Liver (tissue), 9 donors: ENCODE results near the gene MDC1. TPM values are rescaled to one million over a fixed set of nuclear protein-coding genes. Genes with fewer than 3 reads are reported as not detected.

Source experiments
- DNase-seq: peaks from one replicate; pipeline ENCODE4 v3.0.0-alpha.2; 2017; ENCODE audit warnings: low spot score
- H3K27ac ChIP-seq, 2 donors: one replicate each; pipeline ENCODE4 v1.7.0; 2013; ENCODE audit warnings: inconsistent platforms in 2 of 2, low read length in 2 of 2, control low read depth in 1 of 2, low read depth in 1 of 2, mild to moderate bottlenecking in 1 of 2
- H3K27me3 ChIP-seq, 4 donors: one replicate each; pipeline versions ENCODE4 v1.6.1 to v1.7.0; 2013; ENCODE audit warnings: low read length in 3 of 4, inconsistent platforms in 1 of 4, mild to moderate bottlenecking in 1 of 4, moderate library complexity in 1 of 4; ENCODE audit not compliant: control insufficient read depth in 4 of 4, insufficient read depth in 4 of 4
- H3K36me3 ChIP-seq, 4 donors: one replicate each; pipeline versions ENCODE4 v1.6.1 to v1.7.0; 2013; ENCODE audit warnings: low read length in 3 of 4, mild to moderate bottlenecking in 3 of 4, low read depth in 1 of 4, moderate library complexity in 1 of 4; ENCODE audit not compliant: control insufficient read depth in 4 of 4, insufficient read depth in 3 of 4
- H3K4me1 ChIP-seq, 4 donors: one replicate each; pipeline versions ENCODE4 v1.6.1 to v1.7.0; 2013; ENCODE audit warnings: low read length in 3 of 4, mild to moderate bottlenecking in 3 of 4, moderate library complexity in 1 of 4; ENCODE audit not compliant: control insufficient read depth in 4 of 4, insufficient read depth in 4 of 4
- H3K4me3 ChIP-seq, 3 donors: one replicate each; pipeline versions ENCODE4 v1.6.1 to v1.7.0; 2013; ENCODE audit warnings: low read length in 3 of 3, control low read depth in 1 of 3, low read depth in 1 of 3, mild to moderate bottlenecking in 1 of 3
- H3K9ac ChIP-seq, 2 donors: one replicate each; pipeline ENCODE4 v1.7.0; 2013; ENCODE audit warnings: low read length in 2 of 2, mild to moderate bottlenecking in 2 of 2, moderate library complexity in 2 of 2, control low read depth in 1 of 2, low read depth in 1 of 2
- H3K9me3 ChIP-seq, 4 donors: one replicate each; pipeline versions ENCODE4 v1.6.1 to v1.7.0; 2013; ENCODE audit warnings: low read length in 3 of 4; ENCODE audit not compliant: control insufficient read depth in 4 of 4
- ATF3 ChIP-seq: IDR thresholded peaks from 2 replicates; pipeline ENCODE4 v1.6.1; 2016; ENCODE audit warnings: antibody characterized with exemption
- EGR1 ChIP-seq, 2 donors: IDR thresholded peaks; 2 replicates each; pipeline ENCODE4 v1.6.1; 2016 to 2018; ENCODE audit warnings: antibody characterized with exemption in 2 of 2, low read depth in 2 of 2
- FOXA1 ChIP-seq: IDR thresholded peaks from 2 replicates; pipeline ENCODE4 v1.6.1; 2016; ENCODE audit warnings: antibody characterized with exemption
- FOXA2 ChIP-seq: IDR thresholded peaks from 2 replicates; pipeline ENCODE4 v1.6.1; 2016; ENCODE audit warnings: antibody characterized with exemption
- GABPA ChIP-seq, 2 donors: IDR thresholded peaks in 1 of 2; conservative IDR thresholded peaks in 1 of 2; 2 replicates each; pipeline ENCODE4 v1.6.1; 2016; ENCODE audit warnings: antibody characterized with exemption in 2 of 2, mild to moderate bottlenecking in 1 of 2, moderate library complexity in 1 of 2
- HNF4A ChIP-seq, 2 donors: conservative IDR thresholded peaks; 2 replicates each; pipeline ENCODE4 v1.6.1; 2016; ENCODE audit warnings: antibody characterized with exemption in 2 of 2, mild to moderate bottlenecking in 2 of 2
- HNF4G ChIP-seq: IDR thresholded peaks from 2 replicates; pipeline ENCODE4 v1.6.1; 2016; ENCODE audit warnings: antibody characterized with exemption
- JUND ChIP-seq, 2 donors: IDR thresholded peaks; 2 replicates each; pipeline ENCODE4 v1.6.1; 2016; ENCODE audit warnings: antibody characterized with exemption in 2 of 2
- MAX ChIP-seq: IDR thresholded peaks from 2 replicates; pipeline ENCODE4 v1.6.1; 2016; ENCODE audit warnings: antibody characterized with exemption
- NR2F2 ChIP-seq: IDR thresholded peaks from 2 replicates; pipeline ENCODE4 v1.6.1; 2016; ENCODE audit warnings: antibody characterized with exemption
- RAD21 ChIP-seq, 2 donors: IDR thresholded peaks; 2 replicates each; pipeline ENCODE4 v1.6.1; 2016; ENCODE audit warnings: antibody characterized with exemption in 2 of 2, mild to moderate bottlenecking in 2 of 2
- REST ChIP-seq: IDR thresholded peaks from 2 replicates; pipeline ENCODE4 v1.6.1; 2016; ENCODE audit warnings: antibody characterized with exemption, mild to moderate bottlenecking
- RXRA ChIP-seq, 2 donors: IDR thresholded peaks; 2 replicates each; pipeline ENCODE4 v1.6.1; 2017 to 2018; ENCODE audit warnings: antibody characterized with exemption in 2 of 2, mild to moderate bottlenecking in 1 of 2
- SP1 ChIP-seq: IDR thresholded peaks from 2 replicates; pipeline ENCODE4 v1.6.1; 2018; ENCODE audit warnings: antibody characterized with exemption, mild to moderate bottlenecking
- TAF1 ChIP-seq: conservative IDR thresholded peaks from 2 replicates; pipeline ENCODE4 v1.6.1; 2016; ENCODE audit warnings: antibody characterized with exemption, mild to moderate bottlenecking
- YY1 ChIP-seq: IDR thresholded peaks from 2 replicates; pipeline ENCODE4 v1.6.1; 2016; ENCODE audit warnings: antibody characterized with exemption, mild to moderate bottlenecking
- ZBTB33 ChIP-seq: IDR thresholded peaks from 2 replicates; pipeline ENCODE4 v1.6.1; 2016; ENCODE audit warnings: antibody characterized with exemption
- WGBS: extraction: QIAGEN DNeasy Blood & Tissue Kit; methylation state at CpG from one replicate; pipeline ENCODE4 v1.1.7; 2013; 5-methylcytosine and 5-hydroxymethylcytosine counted together
- polyA plus RNA-seq, 2 donors: library from polyadenylated mRNA; stranded (reverse) in 1 of 2; unstranded in 1 of 2; fragments of 200-250 nt in 1 of 2; fragments of >200 nt in 1 of 2; fragmentation: Nextera tagmentation in 1 of 2; extraction: Ambion mirVana in 1 of 2; gene quantifications; one replicate each; pipeline versions ENCODE4 v1.2.1 to v1.2.3, GENCODE V29; 2013 to 2015
- total RNA-seq, 2 donors: library from RNA; depleted of rRNA; stranded (reverse); fragments of >200 nt; gene quantifications; one replicate each; pipeline ENCODE4 v1.2.3, GENCODE V29; 2014
- TF ChIP-seq, protein P1 (sequence below): fragments of 150-350 bp; IDR thresholded peaks from 2 replicates; pipeline ENCODE4 v1.5.1; 2017; ENCODE audit warnings: improper control_type of control experiment, low read depth, low read length; ENCODE audit not compliant: missing input control
- donor health status: healthy.
- donor health status: healthy.
- donor health status: healthy.
- donor health status: healthy.
- donor health status: healthy.

The MDC1 gene
- total and polyA plus RNA-seq, 4 donors = 5.9 to 15.5 (median 8.4) TPM

DNA sequence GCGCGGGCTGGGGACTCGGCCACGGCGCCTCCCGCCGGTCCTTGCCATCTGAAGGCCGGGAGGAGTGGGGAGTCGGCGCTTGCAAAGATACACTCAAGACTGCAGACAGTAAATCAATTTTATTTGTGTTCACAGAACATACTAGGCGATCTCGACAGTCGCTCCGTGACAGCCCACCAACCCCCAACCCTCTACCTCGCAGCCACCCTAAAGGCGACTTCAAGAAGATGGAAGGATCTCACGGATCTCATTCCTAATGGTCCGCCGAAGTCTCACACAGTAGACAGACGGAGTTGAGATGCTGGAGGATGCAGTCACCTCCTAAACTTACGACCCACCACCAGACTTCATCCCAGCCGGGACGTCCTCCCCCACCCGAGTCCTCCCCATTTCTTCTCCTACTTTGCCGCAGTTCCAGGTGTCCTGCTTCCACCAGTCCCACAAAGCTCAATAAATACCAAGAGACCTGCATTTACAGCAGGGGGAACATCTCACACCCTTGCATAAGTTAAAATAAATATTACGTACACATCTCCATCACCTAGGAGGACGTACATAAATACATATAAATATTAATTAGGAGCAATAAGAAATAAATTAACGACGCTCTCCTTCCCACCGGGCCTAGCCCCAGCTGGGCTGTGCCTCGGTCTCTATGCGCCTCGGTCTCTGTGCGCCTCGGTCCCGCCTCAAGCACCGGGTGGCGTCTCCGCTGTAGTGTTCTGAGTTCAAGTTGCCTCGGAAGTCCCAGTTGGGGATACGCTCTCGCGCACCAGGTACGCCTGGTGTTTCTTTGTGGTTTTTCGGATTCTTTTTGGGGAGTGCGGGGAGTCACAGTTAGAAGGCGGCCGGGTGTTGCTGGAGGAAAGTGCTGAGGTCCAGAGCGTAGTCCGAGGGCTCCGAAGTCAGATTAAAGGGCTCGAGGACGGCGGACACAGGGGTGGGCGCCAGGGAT, 26.3 kb upstream of the MDC1 start:
- DNase-seq = peak; percentile 45
- WGBS = 6% methylated on average over 55 of the region's 55 CpGs

DNA sequence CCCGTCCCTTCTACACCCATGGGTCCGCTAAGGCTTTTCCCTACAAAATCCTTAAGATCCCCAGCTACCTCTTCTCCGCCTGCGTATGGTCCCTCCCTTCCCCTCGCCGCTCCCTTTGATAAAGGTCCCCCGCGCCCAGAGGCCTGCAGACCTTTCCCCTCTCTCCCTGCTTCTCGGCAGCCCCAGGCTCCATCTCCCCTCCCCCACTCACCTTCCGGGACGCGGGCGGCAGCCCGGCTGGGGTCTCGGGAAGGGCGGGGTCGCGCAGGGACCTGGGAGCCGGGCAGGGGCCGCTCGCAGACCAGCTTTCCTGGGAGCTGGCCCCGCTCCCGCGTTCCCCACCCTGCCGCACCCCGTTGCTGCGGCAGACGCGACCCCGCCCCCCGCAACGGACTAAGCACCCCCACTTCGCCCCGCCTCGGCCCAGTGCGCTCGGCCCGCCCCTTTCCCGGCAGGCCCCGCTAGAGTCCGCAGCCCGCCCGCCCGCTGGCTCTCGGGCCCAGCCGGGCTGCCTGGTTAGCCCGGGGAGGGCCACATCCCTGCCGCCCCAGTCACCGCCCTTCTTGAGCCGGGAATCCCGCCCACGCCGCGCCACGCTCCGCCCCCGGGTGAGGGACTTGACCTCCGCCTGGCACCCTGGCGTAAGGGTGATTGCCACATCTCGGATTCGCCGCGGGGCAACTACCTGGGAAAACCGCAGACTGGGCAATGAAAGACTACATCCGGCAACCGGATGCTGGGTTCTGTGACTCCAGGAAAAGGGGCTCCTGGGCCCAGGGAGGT, 25.4 kb upstream of the MDC1 start, which contains the start of gene FLOT1:
TSS of gene FLOT1 (minus strand) at position 372 of the 783 bp plus-strand sequence. CDS start 498 bp downstream, outside the sequence.
- Histone ChIP-seq H3K27me3 (no peaks in the 10 kb centered on the region), H3K4me1 (peaks cover 1 to 21% (median 12%) of the 10 kb centered on the region in 4 donors), H3K27ac (peak within 1 kb of the TSS; percentile 83 to 92), H3K9me3 (no peaks in the 10 kb centered on the region), H3K4me3 (peak within 1 kb of the TSS; percentile 69 to 96 (median 88)), H3K36me3 (peaks cover 7 to 27% (median 22%) of the 10 kb centered on the region in 4 donors), H3K9ac (peak within 1 kb of the TSS; percentile 84 to 92)
- DNase-seq = peak; percentile 97
- under 1% methylated on average over 66 of the region's 66 CpGs for WGBS
- TF ChIP-seq SP1 (peak; percentile 82), MAX (peak; percentile 71), GABPA (IDR thresholded peaks at IDR 0.05 in 1 of 2, conservative IDR thresholded peaks at IDR 0.05 in 1 of 2) (peak; percentile 51 to 81), FOXA2 (peak; percentile 8), NR2F2 (peak; percentile 84), YY1 (peak; percentile 57), FOXA1 (no peak), ZBTB33 (no peak), RXRA (IDR thresholded peaks at IDR 0.05) (peak; percentile 88 to 90), EGR1 (IDR thresholded peaks at IDR 0.05; ENCODE audit: low read depth in 2 of 2) (peak; percentile 98 to 99), ATF3 (no peak), RAD21 (IDR thresholded peaks at IDR 0.05) (peak; percentile 42 to 57), TAF1 (peak; percentile 45), JUND (IDR thresholded peaks at IDR 0.05) (peak; percentile 24 to 61), HNF4A (conservative IDR thresholded peaks at IDR 0.05) (peak; percentile 32 to 67), REST (peak; percentile 62), HNF4G (no peak)
- TF ChIP-seq, protein P1, sequence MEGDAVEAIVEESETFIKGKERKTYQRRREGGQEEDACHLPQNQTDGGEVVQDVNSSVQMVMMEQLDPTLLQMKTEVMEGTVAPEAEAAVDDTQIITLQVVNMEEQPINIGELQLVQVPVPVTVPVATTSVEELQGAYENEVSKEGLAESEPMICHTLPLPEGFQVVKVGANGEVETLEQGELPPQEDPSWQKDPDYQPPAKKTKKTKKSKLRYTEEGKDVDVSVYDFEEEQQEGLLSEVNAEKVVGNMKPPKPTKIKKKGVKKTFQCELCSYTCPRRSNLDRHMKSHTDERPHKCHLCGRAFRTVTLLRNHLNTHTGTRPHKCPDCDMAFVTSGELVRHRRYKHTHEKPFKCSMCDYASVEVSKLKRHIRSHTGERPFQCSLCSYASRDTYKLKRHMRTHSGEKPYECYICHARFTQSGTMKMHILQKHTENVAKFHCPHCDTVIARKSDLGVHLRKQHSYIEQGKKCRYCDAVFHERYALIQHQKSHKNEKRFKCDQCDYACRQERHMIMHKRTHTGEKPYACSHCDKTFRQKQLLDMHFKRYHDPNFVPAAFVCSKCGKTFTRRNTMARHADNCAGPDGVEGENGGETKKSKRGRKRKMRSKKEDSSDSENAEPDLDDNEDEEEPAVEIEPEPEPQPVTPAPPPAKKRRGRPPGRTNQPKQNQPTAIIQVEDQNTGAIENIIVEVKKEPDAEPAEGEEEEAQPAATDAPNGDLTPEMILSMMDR = no peak

More for the DNA sequence above, 26.3 kb upstream of the MDC1 start:
- Histone ChIP-seq H3K4me1 (peaks cover 1 to 21% (median 12%) of the 10 kb centered on the region in 4 donors), H3K9ac (peak overlapping the region; percentile 84 to 92), H3K27me3 (no peaks in the 10 kb centered on the region), H3K36me3 (peaks cover 7 to 19% (median 15%) of the 10 kb centered on the region in 4 donors), H3K27ac (peak overlapping the region; percentile 83 to 92), H3K9me3 (no peaks in the 10 kb centered on the region), H3K4me3 (peak overlapping the region; percentile 69 to 96 (median 88))
- peak; percentile 6 for TF ChIP-seq HNF4G
- TF ChIP-seq ATF3 = no peak
